ENCODE data around the gene ZC3HAV1. TPM values are rescaled to one million over a fixed set of nuclear protein-coding genes. Genes with fewer than 3 reads are reported as not detected.
"Not testable (repeated sequence)": the region's sequence is repeated elsewhere in the genome, so short reads cannot be mapped to it uniquely, and the experiment has no call there.

Gene ZC3HAV1
- total RNA-seq, 1 donor from 2014 or later: 20.7 TPM

- H3K36me3 Mint-ChIP-seq: peaks cover 9% of the 10 kb centered on the region
- peaks cover 5% of the 10 kb centered on the region for H3K9me3 Mint-ChIP-seq
- no peak overlapping the region for H3K27ac Mint-ChIP-seq
- DNase-seq (ENCODE audit: extremely low spot score, unreplicated experiment): no peak
- TF ChIP-seq CTCF (conservative IDR thresholded peaks at IDR 0.05): no peak
- H3K27me3 Mint-ChIP-seq: no peaks in the 10 kb centered on the region
- H3K4me1 Mint-ChIP-seq (ENCODE audit: unreplicated experiment): no peaks in the 10 kb centered on the region
- H3K4me3 Mint-ChIP-seq: no peak overlapping the region
These were observed 44.2 kb downstream of the ZC3HAV1 start for GRCh38 chr7:139065323-139065722.

DNA sequence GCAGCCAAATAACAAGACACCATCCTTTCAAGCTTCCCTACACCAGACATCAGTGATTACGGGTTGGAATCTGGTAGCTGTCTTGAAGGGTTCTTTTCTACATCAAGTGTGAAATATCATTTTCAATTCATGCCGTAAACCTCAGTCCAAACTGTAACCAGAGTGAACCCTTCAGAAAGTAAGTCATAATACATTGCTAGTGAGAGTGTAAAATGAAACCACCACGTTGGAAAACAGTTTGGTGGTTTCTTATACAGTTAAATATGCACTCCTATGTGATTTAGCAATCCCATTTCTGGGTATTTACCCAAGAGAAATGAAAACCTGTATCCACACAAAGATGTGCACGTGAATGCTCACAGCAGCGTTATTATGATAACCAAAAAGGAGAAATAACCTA lies 48.1 kb downstream of the ZC3HAV1 start:
- Mint-ChIP-seq H3K27me3 (no peaks in the 10 kb centered on the region), H3K27ac (no peak overlapping the region), H3K36me3 (peaks cover 4% of the 10 kb centered on the region), H3K4me3 (no peak overlapping the region), H3K4me1 (ENCODE audit: unreplicated experiment) (no peaks in the 10 kb centered on the region), H3K9me3 (no peaks in the 10 kb centered on the region)
- no peak for DNase-seq (ENCODE audit: extremely low spot score, unreplicated experiment)
- TF ChIP-seq CTCF (conservative IDR thresholded peaks at IDR 0.05): no peak

DNA sequence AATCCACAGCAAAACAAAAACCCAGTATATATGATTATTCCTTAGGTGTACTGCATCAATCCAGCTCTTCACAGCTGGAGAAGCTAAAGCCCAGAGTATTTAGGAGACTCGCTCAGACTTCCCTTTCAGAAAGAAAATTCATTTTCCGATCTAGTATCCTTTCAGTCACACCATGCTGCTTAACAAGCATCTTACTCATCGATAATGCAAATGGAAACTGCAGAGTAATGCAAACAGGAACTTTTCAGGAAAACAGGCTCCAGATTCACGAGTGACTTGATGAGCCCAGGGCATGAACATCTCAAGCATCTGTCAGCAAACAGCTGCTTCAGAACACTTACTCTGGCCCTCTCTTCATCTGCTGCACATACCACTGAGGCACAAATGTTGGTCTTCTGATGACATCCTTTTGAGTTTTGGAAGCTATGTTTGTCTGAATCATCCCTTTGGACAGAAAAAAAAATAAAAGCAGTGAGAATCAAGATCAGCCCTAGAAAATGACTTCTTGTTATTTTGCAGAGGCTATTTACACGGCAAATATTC lies 48.8 kb downstream of the ZC3HAV1 start:
- H3K4me3 Mint-ChIP-seq: no peak overlapping the region
- peaks cover 4% of the 10 kb centered on the region for H3K36me3 Mint-ChIP-seq
- no peak overlapping the region for H3K27ac Mint-ChIP-seq
- no peak for DNase-seq (ENCODE audit: extremely low spot score, unreplicated experiment)
- TF ChIP-seq CTCF (conservative IDR thresholded peaks at IDR 0.05): no peak
- H3K27me3 Mint-ChIP-seq: no peaks in the 10 kb centered on the region
- H3K9me3 Mint-ChIP-seq: no peaks in the 10 kb centered on the region
- no peaks in the 10 kb centered on the region for H3K4me1 Mint-ChIP-seq (ENCODE audit: unreplicated experiment)

DNA sequence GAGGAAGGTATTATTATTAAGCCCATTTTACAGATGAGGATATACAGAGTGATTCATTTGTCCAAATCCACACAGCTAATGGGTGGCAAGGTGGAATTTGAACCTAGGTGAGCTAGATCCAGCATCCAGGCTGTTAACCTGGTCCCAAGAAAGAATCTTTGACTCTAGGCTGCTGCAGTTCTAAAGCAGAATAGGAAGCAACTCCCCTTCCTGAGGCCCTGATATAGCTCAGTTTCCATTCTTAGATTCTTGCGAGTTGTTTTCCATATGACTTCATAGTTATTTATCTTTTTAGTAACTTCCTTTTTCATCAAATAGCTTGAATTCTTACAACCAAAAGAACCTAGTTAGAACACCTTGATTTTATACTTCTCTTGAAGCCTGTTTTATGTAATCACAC lies 49.6 kb downstream of the ZC3HAV1 start:
- H3K4me3 Mint-ChIP-seq: no peak overlapping the region
- DNase-seq (ENCODE audit: extremely low spot score, unreplicated experiment): no peak
- no peaks in the 10 kb centered on the region for H3K9me3 Mint-ChIP-seq
- no peaks in the 10 kb centered on the region for H3K27me3 Mint-ChIP-seq
- peaks cover 4% of the 10 kb centered on the region for H3K36me3 Mint-ChIP-seq
- H3K4me1 Mint-ChIP-seq (ENCODE audit: unreplicated experiment): no peaks in the 10 kb centered on the region
- no peak for TF ChIP-seq CTCF (conservative IDR thresholded peaks at IDR 0.05)
- no peak overlapping the region for H3K27ac Mint-ChIP-seq

DNA sequence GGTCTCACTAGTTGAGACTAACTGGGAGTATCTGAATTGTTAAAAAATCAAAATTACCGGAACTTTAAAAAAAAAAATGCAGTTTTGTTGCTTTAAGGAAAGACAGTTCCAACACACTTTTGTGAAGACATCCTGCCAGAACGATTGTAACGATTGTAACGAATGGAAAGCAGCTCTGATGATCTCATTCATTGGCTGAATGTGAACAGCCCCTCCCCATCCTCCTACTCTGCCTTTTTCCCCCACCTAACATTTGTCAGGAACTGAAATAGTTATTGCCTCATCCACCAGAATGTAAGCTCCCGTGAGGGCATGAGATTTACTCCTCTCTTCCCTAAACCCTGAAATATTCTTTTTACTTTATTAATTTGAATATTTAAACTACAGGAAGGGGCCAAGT lies 50.6 kb downstream of the ZC3HAV1 start:
- no peak for TF ChIP-seq CTCF (conservative IDR thresholded peaks at IDR 0.05)
- DNase-seq (ENCODE audit: extremely low spot score, unreplicated experiment): no peak
- Mint-ChIP-seq H3K36me3 (no peaks in the 10 kb centered on the region), H3K27me3 (no peaks in the 10 kb centered on the region), H3K4me1 (ENCODE audit: unreplicated experiment) (no peaks in the 10 kb centered on the region), H3K9me3 (no peaks in the 10 kb centered on the region), H3K27ac (no peak overlapping the region), H3K4me3 (no peak overlapping the region)

- TF ChIP-seq CTCF (conservative IDR thresholded peaks at IDR 0.05): no peak
- Mint-ChIP-seq H3K4me1 (ENCODE audit: unreplicated experiment) (no peaks in the 10 kb centered on the region), H3K36me3 (no peaks in the 10 kb centered on the region), H3K27me3 (no peaks in the 10 kb centered on the region), H3K4me3 (no peak overlapping the region), H3K27ac (no peak overlapping the region), H3K9me3 (no peaks in the 10 kb centered on the region)
- DNase-seq (ENCODE audit: extremely low spot score, unreplicated experiment): no peak
These were observed 53.8 kb downstream of the ZC3HAV1 start for GRCh38 chr7:139055674-139056073.

DNA sequence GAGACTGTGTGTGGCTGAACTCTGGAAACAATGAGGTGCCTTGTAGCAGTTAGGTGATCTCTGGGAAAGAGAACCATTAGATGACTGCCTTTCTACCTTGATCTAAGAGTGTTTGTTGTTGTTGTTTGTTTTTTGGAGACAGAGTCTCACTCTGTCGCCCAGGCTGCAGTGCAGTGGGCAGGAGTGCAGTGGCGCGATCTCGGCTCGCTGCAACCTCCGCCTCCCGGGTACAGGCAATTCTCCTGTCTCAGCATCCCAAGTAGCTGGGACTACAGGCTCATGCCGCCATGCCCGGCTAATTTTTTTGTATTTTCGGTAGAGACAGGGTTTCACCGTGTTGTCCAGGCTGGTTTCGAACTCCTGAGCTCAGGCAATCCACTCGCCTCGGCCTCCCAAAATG lies 54.9 kb downstream of the ZC3HAV1 start:
- not testable (repeated sequence) for H3K27ac Mint-ChIP-seq; H3K9me3 Mint-ChIP-seq; H3K4me3 Mint-ChIP-seq; H3K36me3 Mint-ChIP-seq; H3K27me3 Mint-ChIP-seq; DNase-seq (ENCODE audit: extremely low spot score, unreplicated experiment); H3K4me1 Mint-ChIP-seq (ENCODE audit: unreplicated experiment)
